ENCODE results near the gene PRSS50. TPM values are rescaled to one million over a fixed set of nuclear protein-coding genes. Genes with fewer than 3 reads are reported as not detected.

Gene PRSS50
- total RNA-seq, 4 donors from 2014 or later: 0.13 to 0.52 TPM; not detected in 2

GRCh38 chr3:46709721-46710120, 7.9 kb downstream of the PRSS50 start:
- no peak for TF ChIP-seq POLR2A (IDR thresholded peaks at IDR 0.05)
- TF ChIP-seq CTCF (IDR thresholded peaks at IDR 0.05): no peak
- intact Hi-C loops (cut with DNase I; ENCODE audit: low total_unique reads): loop anchor here (5.0 kb wide), 1 partner anchor 188 kb away; no protein-coding TSS in a partner anchor
- DNase-seq (ENCODE audit: low spot score in 2 of 2): peak in 1 of 2 donors; percentile 71
- no peak overlapping the region for H3K4me3 ChIP-seq (ENCODE audit: low read depth, poor library complexity, severe bottlenecking)
- WGBS, 2 donors: 86 to 92% methylated on average over 6 of the region's 6 CpGs

- no peak for TF ChIP-seq CTCF (IDR thresholded peaks at IDR 0.05)
- no peak for TF ChIP-seq POLR2A (IDR thresholded peaks at IDR 0.05)
- DNase-seq (ENCODE audit: low spot score in 2 of 2): peak in 1 of 2 donors; percentile 59
- H3K4me3 ChIP-seq (ENCODE audit: low read depth, poor library complexity, severe bottlenecking): no peak overlapping the region
- 94 to 95% methylated on average over 7 of the region's 7 CpGs for WGBS, 2 donors
- intact Hi-C loops (cut with DNase I; ENCODE audit: low total_unique reads): loop anchor here (5.0 kb wide), 1 partner anchor 188 kb away; no protein-coding TSS in a partner anchor
These were observed 8.5 kb downstream of the PRSS50 start for GRCh38 chr3:46709157-46709654.

- DNase-seq (ENCODE audit: low spot score in 2 of 2): peak in 1 of 2 donors; percentile 54
- TF ChIP-seq CTCF (IDR thresholded peaks at IDR 0.05) (no peak), POLR2A (IDR thresholded peaks at IDR 0.05) (no peak)
- H3K4me3 ChIP-seq (ENCODE audit: low read depth, poor library complexity, severe bottlenecking): no peak overlapping the region
- intact Hi-C loops (cut with DNase I; ENCODE audit: low total_unique reads): loop anchor here (5.0 kb wide), 1 partner anchor 189 kb away; no protein-coding TSS in a partner anchor
- WGBS, 2 donors: 78 to 91% methylated on average over 11 of the region's 11 CpGs
These were observed 9.1 kb downstream of the PRSS50 start for GRCh38 chr3:46708401-46709156.

- intact Hi-C loops (cut with DNase I; ENCODE audit: low total_unique reads): loop anchor here (5.0 kb wide), 1 partner anchor 190 kb away; no protein-coding TSS in a partner anchor
- no peak overlapping the region for H3K4me3 ChIP-seq (ENCODE audit: low read depth, poor library complexity, severe bottlenecking)
- TF ChIP-seq CTCF (IDR thresholded peaks at IDR 0.05) (no peak), POLR2A (IDR thresholded peaks at IDR 0.05) (no peak)
- DNase-seq (ENCODE audit: low spot score in 2 of 2): peak in 1 of 2 donors; percentile 71
- 92 to 93% methylated on average over 4 to 7 of the region's 7 CpGs for WGBS, 2 donors
These were observed 10.1 kb downstream of the PRSS50 start for GRCh38 chr3:46707601-46708011.

- WGBS, 2 donors: 75 to 76% methylated on average over 13 of the region's 13 CpGs
- no peak for TF ChIP-seq POLR2A (IDR thresholded peaks at IDR 0.05)
- no peak for TF ChIP-seq CTCF (IDR thresholded peaks at IDR 0.05)
- DNase-seq (ENCODE audit: low spot score in 2 of 2): peak in 1 of 2 donors; percentile 79
- intact Hi-C loops (cut with DNase I; ENCODE audit: low total_unique reads): loop anchor here (5.0 kb wide), 1 partner anchor 190 kb away; no protein-coding TSS in a partner anchor
- H3K4me3 ChIP-seq (ENCODE audit: low read depth, poor library complexity, severe bottlenecking): no peak overlapping the region
These were observed 10.7 kb downstream of the PRSS50 start for GRCh38 chr3:46706771-46707582.
